IMR-90 (cell line): Measurements from ENCODE around the gene GATD1. TPM values are rescaled to one million over a fixed set of nuclear protein-coding genes. Genes with fewer than 3 reads are reported as not detected.

Source experiments
- ATAC-seq: fragments of 200-7000 bp; cut with Tn5 transposase; 2 replicates; pipeline ENCODE4 v1.9.1; 2020; ENCODE audit warnings: low read depth, mild to moderate bottlenecking, moderate library complexity
- BruUV-seq: library from RNA; stranded (reverse); fragments of 400-500 nt; replicated peaks from 2 replicates; lab custom pipeline; 2021; lab: Mats Ljungman, UMichigan
- CTCF ChIA-PET: fragments of 300-600 bp; formaldehyde crosslinking; extraction: SDS; loops from one replicate; lab custom pipeline; 2021; ENCODE audit warnings: antibody characterized with exemption; lab: Yijun Ruan, JAX
- POLR2A ChIA-PET: fragments of 300-600 bp; sonication (Branson Sonifier 250); formaldehyde crosslinking; loops from one replicate; lab custom pipeline; 2022; ENCODE audit warnings: antibody characterized with exemption; ENCODE audit not compliant: unreplicated experiment; lab: Charles Lee
- DNase-seq: peaks from one replicate; pipeline ENCODE4 v3.0.0; 2013
- H2AFZ ChIP-seq: replicated peaks from 2 replicates; pipeline ENCODE3; 2013; ENCODE audit warnings: low read length, mild to moderate bottlenecking; ENCODE audit not compliant: poor library complexity
- H2AK5ac ChIP-seq: 2 replicates; pipeline ENCODE4 v1.6.1; 2013; ENCODE audit warnings: low read depth, low read length, inconsistent platforms
- H2AK9ac ChIP-seq: replicated peaks from 2 replicates; pipeline ENCODE3; 2013; ENCODE audit warnings: mild to moderate bottlenecking, low read depth, low read length, moderate library complexity; ENCODE audit not compliant: poor library complexity
- H2BK120ac ChIP-seq: 2 replicates; pipeline ENCODE4 v1.6.1; 2013; ENCODE audit warnings: low read depth, low read length, inconsistent platforms
- H2BK15ac ChIP-seq: 3 replicates; pipeline ENCODE4 v1.6.1; 2013; ENCODE audit warnings: low read depth, low read length, inconsistent platforms
- H2BK20ac ChIP-seq: 2 replicates; pipeline ENCODE4 v1.6.1; 2013; ENCODE audit warnings: low read depth, mild to moderate bottlenecking, inconsistent platforms, low read length, moderate library complexity
- H2BK5ac ChIP-seq: 2 replicates; pipeline ENCODE4 v1.6.1; 2013; ENCODE audit warnings: mild to moderate bottlenecking, low read depth, low read length, inconsistent platforms; ENCODE audit not compliant: poor library complexity, severe bottlenecking
- H3K14ac ChIP-seq: replicated peaks from 2 replicates; pipeline ENCODE4 v1.6.1; 2013; ENCODE audit warnings: low read depth, low read length, inconsistent platforms
- H3K18ac ChIP-seq: 2 replicates; pipeline ENCODE4 v1.6.1; 2013; ENCODE audit warnings: low read depth, low read length, control low read depth
- H3K23ac ChIP-seq: 2 replicates; pipeline ENCODE4 v1.6.1; 2013; ENCODE audit warnings: low read depth, low read length, inconsistent platforms
- H3K27ac ChIP-seq: 2 replicates; pipeline ENCODE4 v1.5.1; 2013; ENCODE audit warnings: mild to moderate bottlenecking, control low read depth, low read length; ENCODE audit not compliant: insufficient read depth
- H3K27me3 ChIP-seq: 2 replicates; pipeline ENCODE4 v1.6.1; 2013; ENCODE audit warnings: low read length; ENCODE audit not compliant: control insufficient read depth, insufficient read depth
- H3K36me3 ChIP-seq: 2 replicates; pipeline ENCODE4 v1.6.1; 2013; ENCODE audit warnings: low read length, mixed read lengths; ENCODE audit not compliant: control insufficient read depth, insufficient read depth
- H3K4ac ChIP-seq: 2 replicates; pipeline ENCODE4 v1.6.1; 2013; ENCODE audit warnings: low read depth, low read length, inconsistent platforms
- H3K4me1 ChIP-seq: 2 replicates; pipeline ENCODE4 v1.6.1; 2013; ENCODE audit warnings: low read length, mixed read lengths; ENCODE audit not compliant: control insufficient read depth, insufficient read depth
- H3K4me2 ChIP-seq: 2 replicates; pipeline ENCODE4 v1.6.1; 2013; ENCODE audit warnings: low read depth, mild to moderate bottlenecking, control low read depth, low read length, moderate library complexity
- H3K4me3 ChIP-seq: 2 replicates; pipeline ENCODE4 v1.5.1; 2013; ENCODE audit warnings: low read depth, mild to moderate bottlenecking, control low read depth, low read length, moderate library complexity; ENCODE audit not compliant: insufficient read depth
- H3K56ac ChIP-seq: 2 replicates; pipeline ENCODE4 v1.6.1; 2013; ENCODE audit warnings: low read length, inconsistent platforms; ENCODE audit not compliant: insufficient read depth; ENCODE audit errors: extremely low read depth
- H3K79me1 ChIP-seq, 2 experiments: 2 replicates each; pipeline ENCODE4 v1.6.1; 2013; ENCODE audit warnings: low read length in 2 of 2, inconsistent platforms in 1 of 2, low read depth in 1 of 2
- H3K9ac ChIP-seq: 2 replicates; pipeline ENCODE4 v1.6.1; 2013; ENCODE audit warnings: low read depth, low read length, control low read depth
- H3K9me1 ChIP-seq: 2 replicates; pipeline ENCODE4 v1.6.1; 2013; ENCODE audit warnings: low read length, inconsistent platforms; ENCODE audit not compliant: insufficient read depth
- H3K9me3 ChIP-seq: 2 replicates; pipeline ENCODE4 v1.6.1; 2013; ENCODE audit warnings: low read length; ENCODE audit not compliant: control insufficient read depth, insufficient read depth
- H4K20me1 ChIP-seq: 2 replicates; pipeline ENCODE4 v1.6.1; 2013; ENCODE audit warnings: low read length, inconsistent platforms; ENCODE audit not compliant: insufficient read depth
- H4K5ac ChIP-seq: 2 replicates; pipeline ENCODE4 v1.6.1; 2013; ENCODE audit warnings: mild to moderate bottlenecking, low read depth, low read length, control low read depth
- H4K8ac ChIP-seq, 2 experiments: 2 replicates each; pipeline ENCODE4 v1.6.1; 2013; ENCODE audit warnings: low read depth in 2 of 2, low read length in 2 of 2, control low read depth in 1 of 2, inconsistent platforms in 1 of 2
- H4K91ac ChIP-seq: 2 replicates; pipeline ENCODE4 v1.6.1; 2013; ENCODE audit warnings: low read depth, low read length, inconsistent platforms; ENCODE audit not compliant: insufficient read depth
- BHLHE40 ChIP-seq: fragments of 150-350 bp; IDR thresholded peaks from 2 replicates; pipeline ENCODE4 v1.6.1; 2016; ENCODE audit warnings: mild to moderate bottlenecking, low read depth, low read length
- CHD1 ChIP-seq: IDR thresholded peaks from 2 replicates; pipeline ENCODE4 v1.6.1; 2012; ENCODE audit warnings: low read depth, low read length, improper control_type of control experiment
- FOS ChIP-seq: fragments of 150-350 bp; IDR thresholded peaks from 2 replicates; pipeline ENCODE4 v1.6.1; 2016; ENCODE audit warnings: low read depth, low read length
- MAFK ChIP-seq: IDR thresholded peaks from 2 replicates; pipeline ENCODE4 v1.6.1; 2012; ENCODE audit warnings: low read depth, low read length, improper control_type of control experiment
- MAZ ChIP-seq: IDR thresholded peaks from 2 replicates; pipeline ENCODE4 v1.6.1; 2012; ENCODE audit warnings: low read depth, mild to moderate bottlenecking, low read length, improper control_type of control experiment, moderate library complexity, borderline replicate concordance
- MXI1 ChIP-seq: IDR thresholded peaks from 2 replicates; pipeline ENCODE4 v1.6.1; 2012; ENCODE audit warnings: low read depth, mild to moderate bottlenecking, low read length, moderate library complexity, borderline replicate concordance
- NFE2L2 ChIP-seq: fragments of 150-350 bp; IDR thresholded peaks from 2 replicates; pipeline ENCODE4 v1.6.1; 2016; ENCODE audit warnings: low read depth, mild to moderate bottlenecking, low read length
- POLR2A ChIP-seq: IDR thresholded peaks from 2 replicates; pipeline ENCODE4 v1.6.1; 2012; ENCODE audit warnings: mild to moderate bottlenecking, low read depth, low read length
- RAD21 ChIP-seq: IDR thresholded peaks from 2 replicates; pipeline ENCODE4 v1.6.1; 2012; ENCODE audit warnings: low read length, improper control_type of control experiment
- RFX5 ChIP-seq: IDR thresholded peaks from 2 replicates; pipeline ENCODE4 v1.8.0; 2012; ENCODE audit warnings: low read depth, mild to moderate bottlenecking, low read length, moderate library complexity
- SMC3 ChIP-seq: fragments of 150-350 bp; IDR thresholded peaks from 2 replicates; pipeline ENCODE4 v1.6.1; 2016; ENCODE audit warnings: low read depth, mild to moderate bottlenecking, antibody characterized with exemption, low read length, moderate library complexity
- WGBS, 2 experiments: methylation state at CpG; one replicate each; pipeline versions ENCODE4 v1.1.5 to v1.1.7; 2013; ENCODE audit warnings: missing lambda C conversion rate in 2 of 2; ENCODE audit not compliant: insufficient read length in 1 of 2; ENCODE audit errors: extremely low coverage in 2 of 2; 5-methylcytosine and 5-hydroxymethylcytosine counted together
- dilution Hi-C: fragments of 300-500 bp; cut with HindIII; formaldehyde crosslinking; loops from one replicate; pipeline ENCODE4 v1.14.3; 2018; ENCODE audit warnings: low sequenced_read_pairs; ENCODE audit not compliant: unreplicated experiment
- in situ Hi-C: fragments of 300-500 bp; cut with MboI; formaldehyde crosslinking; loops from 3 replicates; pipeline ENCODE4 v1.14.3; 2019; ENCODE audit warnings: low sequenced_read_pairs, inconsistent platforms, mixed read lengths
- intact Hi-C: fragments of 100-400 bp; cut with micrococcal nuclease; formaldehyde crosslinking; loops from 2 replicates; pipeline ENCODE4 v1.10.0; 2022
- polyA plus RNA-seq, 3 experiments: library from polyadenylated mRNA; depleted of rRNA; stranded (reverse); fragments of >200 nt; gene quantifications; 2 replicates each; pipeline ENCODE4 v1.2.3, GENCODE V29; 2012; ENCODE audit warnings: low replicate concordance in 1 of 3
- total RNA-seq: library from RNA; depleted of rRNA; stranded (reverse); fragments of >200 nt; gene quantifications from 2 replicates; pipeline ENCODE4 v1.2.3, GENCODE V29; 2012
- TF ChIP-seq, protein P1 (sequence below): fragments of 150-350 bp; IDR thresholded peaks from 2 replicates; pipeline ENCODE4 v1.6.1; 2017; ENCODE audit warnings: mild to moderate bottlenecking, antibody characterized with exemption, low read length, low read depth
- TF ChIP-seq, protein P2 (sequence below): conservative IDR thresholded peaks from 2 replicates; pipeline ENCODE4 v1.5.1; 2012; ENCODE audit warnings: mild to moderate bottlenecking, low read depth, low read length, improper control_type of control experiment
- TF ChIP-seq, protein P3 (sequence below): fragments of 150-350 bp; IDR thresholded peaks from 2 replicates; pipeline ENCODE4 v1.6.1; 2016; ENCODE audit warnings: low read depth, mild to moderate bottlenecking, low read length, moderate library complexity, borderline replicate concordance

The GATD1 gene
- total and polyA plus RNA-seq, 2 of the 4 experiments (the other 2 are of a cell fraction) = 3.0 to 52.5 TPM

DNA sequence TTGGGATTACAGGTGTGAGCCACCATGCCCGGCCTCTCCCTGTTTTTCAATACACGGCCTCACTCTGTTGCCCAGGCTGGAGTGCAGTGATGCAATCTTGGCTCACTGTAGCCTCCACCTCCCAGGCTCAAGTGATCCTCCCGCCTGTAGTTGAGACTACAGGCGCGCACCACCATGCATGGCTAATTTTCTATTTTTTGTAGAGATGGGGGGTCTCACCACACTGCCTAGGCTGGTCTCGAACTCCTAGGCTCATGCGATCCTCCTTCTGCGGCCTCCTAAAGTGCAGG lies 11.5 kb downstream of the GATD1 start:
- Histone ChIP-seq H3K18ac (no peak overlapping the region), H3K4ac (no peak overlapping the region), H3K4me2 (no peak overlapping the region), H4K20me1 (peaks cover 48% of the 10 kb centered on the region), H3K9me1 (peaks cover 3% of the 10 kb centered on the region; the same call in 1 of the 2 replicates), H2AK5ac (no peak overlapping the region), H2BK120ac (no peak overlapping the region), H3K9ac (no peak overlapping the region), H4K8ac (no peak overlapping the region), H2BK5ac (no peak overlapping the region), H2AFZ (peak overlapping the region; percentile 52), H3K9me3 (no peaks in the 10 kb centered on the region), H3K56ac (no peak overlapping the region), H3K79me1 (peaks cover 4 to 53% of the 10 kb centered on the region in 2 experiments; a peak in 3 of 4 replicates), H4K5ac (no peak overlapping the region), H2AK9ac (no peak overlapping the region), H3K4me1 (peaks cover 5% of the 10 kb centered on the region), H3K23ac (no peak overlapping the region), H3K36me3 (peaks cover 61% of the 10 kb centered on the region), H2BK15ac (no peak overlapping the region), H3K27ac (no peak overlapping the region), H3K27me3 (no peaks in the 10 kb centered on the region), H4K91ac (no peak overlapping the region), H3K14ac (no peak overlapping the region), H3K4me3 (no peak overlapping the region), H2BK20ac (no peak overlapping the region)
- no peak; the same call in 1 of the 2 replicates for ATAC-seq
- BruUV-seq = no TSS peak
- POLR2A ChIA-PET = no interaction called here
- CTCF ChIA-PET = no interaction called here
- in situ Hi-C loops = no loop called here
- TF ChIP-seq SMC3 (no peak), POLR2A (no peak), MAFK (no peak), FOS (no peak), MXI1 (no peak), CHD1 (no peak), MAZ (no peak), BHLHE40 (no peak), NFE2L2 (no peak), RFX5 (no peak), RAD21 (no peak)
- TF ChIP-seq, protein P1, sequence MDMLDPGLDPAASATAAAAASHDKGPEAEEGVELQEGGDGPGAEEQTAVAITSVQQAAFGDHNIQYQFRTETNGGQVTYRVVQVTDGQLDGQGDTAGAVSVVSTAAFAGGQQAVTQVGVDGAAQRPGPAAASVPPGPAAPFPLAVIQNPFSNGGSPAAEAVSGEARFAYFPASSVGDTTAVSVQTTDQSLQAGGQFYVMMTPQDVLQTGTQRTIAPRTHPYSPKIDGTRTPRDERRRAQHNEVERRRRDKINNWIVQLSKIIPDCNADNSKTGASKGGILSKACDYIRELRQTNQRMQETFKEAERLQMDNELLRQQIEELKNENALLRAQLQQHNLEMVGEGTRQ = no peak
- TF ChIP-seq, protein P2, sequence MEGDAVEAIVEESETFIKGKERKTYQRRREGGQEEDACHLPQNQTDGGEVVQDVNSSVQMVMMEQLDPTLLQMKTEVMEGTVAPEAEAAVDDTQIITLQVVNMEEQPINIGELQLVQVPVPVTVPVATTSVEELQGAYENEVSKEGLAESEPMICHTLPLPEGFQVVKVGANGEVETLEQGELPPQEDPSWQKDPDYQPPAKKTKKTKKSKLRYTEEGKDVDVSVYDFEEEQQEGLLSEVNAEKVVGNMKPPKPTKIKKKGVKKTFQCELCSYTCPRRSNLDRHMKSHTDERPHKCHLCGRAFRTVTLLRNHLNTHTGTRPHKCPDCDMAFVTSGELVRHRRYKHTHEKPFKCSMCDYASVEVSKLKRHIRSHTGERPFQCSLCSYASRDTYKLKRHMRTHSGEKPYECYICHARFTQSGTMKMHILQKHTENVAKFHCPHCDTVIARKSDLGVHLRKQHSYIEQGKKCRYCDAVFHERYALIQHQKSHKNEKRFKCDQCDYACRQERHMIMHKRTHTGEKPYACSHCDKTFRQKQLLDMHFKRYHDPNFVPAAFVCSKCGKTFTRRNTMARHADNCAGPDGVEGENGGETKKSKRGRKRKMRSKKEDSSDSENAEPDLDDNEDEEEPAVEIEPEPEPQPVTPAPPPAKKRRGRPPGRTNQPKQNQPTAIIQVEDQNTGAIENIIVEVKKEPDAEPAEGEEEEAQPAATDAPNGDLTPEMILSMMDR = no peak
- TF ChIP-seq, protein P3, sequence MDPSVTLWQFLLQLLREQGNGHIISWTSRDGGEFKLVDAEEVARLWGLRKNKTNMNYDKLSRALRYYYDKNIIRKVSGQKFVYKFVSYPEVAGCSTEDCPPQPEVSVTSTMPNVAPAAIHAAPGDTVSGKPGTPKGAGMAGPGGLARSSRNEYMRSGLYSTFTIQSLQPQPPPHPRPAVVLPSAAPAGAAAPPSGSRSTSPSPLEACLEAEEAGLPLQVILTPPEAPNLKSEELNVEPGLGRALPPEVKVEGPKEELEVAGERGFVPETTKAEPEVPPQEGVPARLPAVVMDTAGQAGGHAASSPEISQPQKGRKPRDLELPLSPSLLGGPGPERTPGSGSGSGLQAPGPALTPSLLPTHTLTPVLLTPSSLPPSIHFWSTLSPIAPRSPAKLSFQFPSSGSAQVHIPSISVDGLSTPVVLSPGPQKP = no peak
- intact Hi-C loops = no loop called here
- 92% methylated on average over 2 of the region's 8 CpGs; no CpG with 5 or more reads in 1 of the 2 experiments for whole genome bisulfite sequencing, 2 experiments
- dilution Hi-C loops = no loop called here
- DNase-seq = no peak
